Activated CD8-positive, alpha-beta memory T cell treated with anti-CD3 and anti-CD28 coated beads, Interleukin-2, amount 50 U/mL, for 4 hours (primary cell): ENCODE data around the gene EPHB1.
"Not testable (repeated sequence)": the region's sequence is repeated elsewhere in the genome, so short reads cannot be mapped to it uniquely, and the experiment has no call there.

Experiments used
- DNase-seq: peaks from one replicate; pipeline ENCODE4 v3.0.0-alpha.2; 2020

Gene EPHB1

DNA sequence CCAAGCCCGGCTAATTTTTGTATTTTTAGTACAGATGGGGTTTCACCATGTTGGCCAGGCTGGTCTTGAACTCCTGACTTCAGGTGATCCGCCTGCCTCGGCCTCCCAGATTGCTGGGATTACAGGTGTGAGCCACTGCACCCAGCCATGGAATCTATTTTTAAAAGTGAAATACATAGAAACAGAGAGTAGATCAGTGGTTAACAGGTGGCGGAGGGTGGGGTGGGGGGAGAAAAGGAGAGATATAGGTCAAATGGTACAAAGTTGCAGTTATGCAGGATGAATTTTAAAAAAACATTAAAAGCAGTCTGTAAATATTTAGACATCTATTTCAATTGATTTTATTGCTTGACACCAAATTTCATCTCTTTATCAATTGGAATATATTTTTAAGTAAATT is 6.8 kb upstream of the EPHB1 start:
- not testable (repeated sequence) for DNase-seq

GRCh38 chr3:134790065-134790464 is 5.0 kb upstream of the EPHB1 start:
- DNase-seq = no peak

DNA sequence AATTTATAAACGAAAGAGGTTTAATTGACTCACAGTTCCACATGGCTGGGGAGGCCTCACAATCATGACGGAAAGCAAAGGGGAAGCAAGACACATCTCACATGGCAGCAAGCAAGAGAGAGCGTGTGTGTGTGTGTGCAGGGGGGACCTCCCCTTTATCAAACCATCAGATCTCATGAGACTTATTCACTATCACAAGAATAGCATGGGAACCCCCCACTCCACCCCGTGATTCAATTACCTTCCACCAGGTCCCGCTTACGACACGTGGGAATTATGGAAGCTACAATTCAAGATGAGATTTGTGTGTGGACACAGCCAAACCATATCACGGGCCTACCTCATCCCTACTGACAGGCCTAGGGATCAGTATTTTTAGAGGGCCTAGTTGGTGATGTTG is 3.1 kb upstream of the EPHB1 start:
- no peak for DNase-seq

- no peak for DNase-seq
Measured at GRCh38 chr3:134792700-134793099, 2.4 kb upstream of the EPHB1 start.

DNA sequence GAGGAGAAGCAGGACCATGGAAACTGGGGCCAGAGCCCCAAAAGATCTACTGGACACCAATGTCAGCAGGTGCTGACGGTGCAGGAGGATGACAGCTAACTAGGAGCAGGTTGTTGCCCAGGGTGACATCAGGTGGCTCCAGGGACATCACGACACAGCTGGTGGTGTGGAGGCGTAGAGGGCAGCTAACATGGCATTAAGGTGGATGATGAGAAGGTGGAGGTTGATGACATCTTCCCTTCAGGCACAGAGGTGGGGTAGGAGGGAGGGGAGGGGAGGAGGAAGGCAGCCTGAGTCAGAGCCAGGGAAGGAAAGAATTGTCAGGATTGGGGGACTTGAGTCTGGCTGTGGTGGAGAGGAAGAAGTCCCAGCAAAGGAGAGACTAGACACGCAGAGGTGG is 1.5 kb upstream of the EPHB1 start:
- no peak for DNase-seq

DNA sequence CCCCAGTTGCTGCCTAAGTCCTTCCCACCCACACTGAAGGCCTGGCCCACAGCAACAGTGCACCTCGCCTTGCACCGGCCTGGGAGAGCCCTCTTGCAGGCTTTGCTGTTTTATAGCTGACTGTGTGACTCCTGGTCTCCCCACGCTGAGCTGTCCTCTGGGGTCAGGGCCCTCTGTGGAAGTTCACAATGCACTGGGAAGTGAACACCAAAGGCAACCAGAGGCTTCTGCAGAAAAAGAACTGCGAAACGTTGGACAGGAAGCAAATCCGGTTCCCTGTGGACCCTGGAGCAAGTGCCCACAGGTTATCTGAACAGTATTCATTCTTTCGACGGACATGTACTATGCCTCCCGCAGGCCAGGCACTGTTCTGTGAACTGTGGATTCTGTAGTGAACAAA is 737 bp upstream of the EPHB1 start:
- DNase-seq = no peak

- no peak for DNase-seq
Measured at GRCh38 chr3:134795746-134796280, 753 bp downstream of the EPHB1 start.

- DNase-seq = no peak
Measured at GRCh38 chr3:134796281-134797056, 1.4 kb downstream of the EPHB1 start.

GRCh38 chr3:134797057-134797740 is 2.1 kb downstream of the EPHB1 start:
- no peak for DNase-seq

GRCh38 chr3:134797741-134798451 is 2.8 kb downstream of the EPHB1 start:
- no peak for DNase-seq

DNA sequence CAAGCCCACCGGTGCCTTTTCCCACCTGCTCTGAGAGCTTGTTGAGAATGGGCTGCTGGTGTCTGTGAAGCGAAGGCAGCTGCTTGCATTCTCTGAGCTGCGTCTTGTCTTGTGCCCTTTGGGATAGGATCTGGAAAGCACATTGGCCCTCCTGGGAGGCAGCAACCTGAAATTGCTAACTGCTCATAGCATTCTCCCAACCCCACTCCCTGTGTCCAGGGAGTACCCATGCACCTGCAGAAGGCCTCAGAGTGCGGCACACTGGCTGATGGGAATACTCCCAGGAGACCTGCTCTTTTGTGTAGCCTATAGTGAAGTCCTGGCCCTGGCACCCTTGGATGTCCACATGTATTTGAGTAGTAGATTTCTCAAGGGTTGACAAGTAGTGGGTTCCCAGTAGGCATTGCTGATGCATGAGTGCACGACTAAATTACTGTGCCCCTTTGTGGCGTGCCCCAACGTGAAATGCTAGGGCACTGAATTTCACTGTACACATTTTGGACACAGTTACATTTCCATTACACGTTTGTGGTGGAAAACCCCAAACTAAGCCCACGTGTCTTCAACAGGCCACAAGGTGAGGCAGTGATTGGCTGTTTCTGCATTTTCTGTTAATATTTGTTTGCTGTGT is 3.7 kb downstream of the EPHB1 start:
- DNase-seq = no peak

DNA sequence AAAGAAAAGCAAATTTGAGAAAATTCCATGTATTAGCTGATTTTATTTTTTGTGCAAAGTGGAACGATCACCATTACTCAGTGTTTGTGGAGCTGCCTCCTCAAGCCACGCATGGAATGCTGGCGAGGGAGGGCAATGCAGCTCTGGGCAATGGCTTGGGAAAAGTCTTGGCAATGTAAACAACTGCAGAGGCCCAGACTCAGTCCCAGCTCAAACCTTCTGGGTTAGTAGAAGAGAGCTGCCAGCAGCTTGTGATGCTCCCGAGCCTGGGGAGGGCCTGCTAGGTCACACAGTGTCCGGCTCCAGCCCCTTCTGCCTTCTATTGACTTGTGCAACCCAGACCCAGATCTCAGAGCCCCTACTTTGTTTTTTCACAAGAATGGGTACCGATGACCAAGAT is 4.3 kb downstream of the EPHB1 start:
- no peak for DNase-seq

DNA sequence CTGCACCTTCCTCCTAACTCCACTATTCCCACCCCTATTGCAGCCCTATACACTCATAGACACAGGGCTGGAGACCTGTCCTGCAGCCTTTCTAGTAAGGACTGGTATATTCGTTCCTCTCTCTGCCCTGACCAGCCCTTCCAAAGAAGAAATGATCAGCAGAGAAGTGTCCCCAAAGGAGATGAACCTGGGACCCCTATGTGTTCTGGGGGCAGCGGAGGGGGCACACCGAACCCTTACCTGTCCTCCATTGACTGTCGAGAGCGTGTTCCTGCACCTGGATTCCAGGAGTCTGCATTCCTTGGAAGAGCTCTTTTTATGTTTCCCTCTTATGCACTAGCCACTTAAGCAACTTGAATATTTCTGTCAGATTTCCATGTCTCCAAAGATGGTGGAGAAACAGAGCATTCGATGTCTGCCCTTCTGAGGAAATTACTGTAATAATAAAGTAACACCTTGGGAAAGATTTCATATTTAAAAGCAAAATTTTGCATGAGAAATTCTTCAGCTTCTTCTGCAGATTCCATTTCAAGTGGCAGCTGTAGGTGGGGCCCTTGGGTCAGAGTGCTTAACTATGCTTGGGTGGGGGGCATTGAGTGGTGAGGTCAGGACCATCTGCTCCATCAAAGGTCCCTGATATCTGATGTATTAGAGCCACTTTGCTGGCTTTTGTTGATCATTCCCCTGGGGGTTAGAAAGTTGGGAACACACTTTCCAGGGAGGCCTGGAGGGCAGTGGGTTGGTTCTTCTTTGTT is 6.3 kb downstream of the EPHB1 start:
- DNase-seq = no peak

DNA sequence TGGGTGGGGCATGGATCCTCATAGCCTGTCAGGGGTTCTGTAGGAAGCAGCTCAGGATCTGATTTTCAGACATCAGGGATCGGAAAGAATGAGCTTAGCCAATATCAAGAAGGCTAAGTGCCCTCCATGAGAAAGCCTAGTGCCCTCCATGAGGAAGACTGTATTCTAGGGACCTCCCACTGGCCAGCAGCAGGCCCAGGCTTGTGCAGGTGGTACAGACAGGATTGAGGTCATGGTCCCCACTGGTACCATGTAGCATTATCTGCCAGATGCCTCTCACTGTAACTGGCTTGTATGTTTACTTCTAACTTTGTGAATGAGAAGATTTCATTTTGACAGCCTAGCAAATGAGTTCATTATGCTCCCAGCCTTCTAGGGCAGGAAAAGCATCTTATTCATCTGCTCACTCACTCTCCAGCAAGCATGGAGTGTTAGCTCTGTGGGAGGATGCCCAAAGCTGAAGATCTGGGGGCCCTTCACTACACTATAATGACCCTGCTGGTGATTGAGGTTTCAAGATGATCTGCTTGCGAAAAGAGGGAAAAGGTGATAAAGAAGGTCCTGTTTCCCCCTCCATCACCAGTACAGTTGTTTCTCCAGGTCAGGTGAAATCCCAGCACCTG is 7.5 kb downstream of the EPHB1 start:
- no peak for DNase-seq

- no peak for DNase-seq
Measured at GRCh38 chr3:134803051-134803505, 8.0 kb downstream of the EPHB1 start.

- DNase-seq = no peak
Measured at GRCh38 chr3:134803652-134804051, 8.6 kb downstream of the EPHB1 start.

- no peak for DNase-seq
Measured at GRCh38 chr3:134804508-134805480, 9.7 kb downstream of the EPHB1 start.

DNA sequence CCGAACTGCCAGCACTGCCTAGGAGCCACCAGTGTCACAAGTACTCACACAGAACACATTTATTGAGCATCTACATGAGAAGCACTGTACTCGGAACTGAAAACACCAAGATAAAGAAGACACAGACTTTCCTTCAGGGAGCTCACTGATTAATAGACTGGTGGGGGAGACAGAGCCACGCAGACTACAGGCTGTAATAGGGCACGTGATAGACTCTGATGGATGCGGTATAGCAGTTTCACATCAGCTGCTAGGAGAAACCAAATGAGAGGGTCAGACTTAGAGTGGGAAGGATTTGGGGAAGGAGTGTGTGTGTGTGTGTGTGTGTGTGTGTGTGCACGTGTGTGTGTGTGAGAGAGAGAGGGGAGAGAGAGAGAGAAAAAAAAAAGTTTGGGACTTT is 12.1 kb downstream of the EPHB1 start:
- DNase-seq = no peak

GRCh38 chr3:134808835-134809234 is 13.8 kb downstream of the EPHB1 start:
- no peak for DNase-seq

DNA sequence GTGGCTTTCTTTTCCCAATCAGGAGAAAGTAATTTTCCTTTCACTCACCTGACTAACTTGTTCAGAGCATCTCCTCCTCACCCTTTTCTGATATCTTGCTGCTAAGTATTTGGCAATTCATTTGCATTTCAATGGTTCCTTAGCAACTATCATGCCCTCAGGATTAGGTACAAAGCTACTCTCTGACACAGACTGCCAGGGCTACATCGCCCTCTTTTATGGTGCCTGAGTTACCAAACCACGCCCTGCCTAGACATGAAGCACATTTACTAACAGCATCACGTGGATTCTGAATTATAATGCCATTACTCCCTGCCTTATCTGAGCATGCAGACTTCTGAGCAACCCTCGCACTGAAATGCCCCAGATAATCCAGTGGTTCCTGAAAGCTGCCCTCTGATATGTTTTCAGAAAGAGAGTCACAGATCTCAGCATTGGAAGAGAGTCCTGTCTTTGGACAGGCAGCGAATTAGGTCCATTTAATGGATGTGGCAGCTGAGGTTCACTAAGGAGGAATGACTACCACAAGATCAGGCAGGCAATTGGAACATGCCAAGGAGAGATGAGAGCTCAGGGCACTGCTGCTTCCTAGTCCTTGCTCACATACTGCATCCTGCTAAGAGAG is 14.5 kb downstream of the EPHB1 start:
- DNase-seq = no peak
